Mesendoderm (in vitro differentiated cells): ENCODE results near the gene DNM1L.

Experiments
- DNase-seq: peaks from one replicate; pipeline ENCODE4 v3.0.0; 2013
- H2AK5ac ChIP-seq: 2 replicates; pipeline ENCODE4 v1.6.1; 2013; ENCODE audit warnings: low read length, inconsistent platforms
- H2BK120ac ChIP-seq: 2 replicates; pipeline ENCODE4 v1.6.1; 2013; ENCODE audit warnings: low read depth, mild to moderate bottlenecking, low read length, moderate library complexity, mixed read lengths
- H2BK15ac ChIP-seq: replicated peaks from 2 replicates; pipeline ENCODE4 v1.6.1; 2013; ENCODE audit warnings: low read depth, mild to moderate bottlenecking, moderate library complexity
- H2BK5ac ChIP-seq: 2 replicates; pipeline ENCODE4 v1.6.1; 2013; ENCODE audit warnings: low read length, inconsistent platforms
- H3K18ac ChIP-seq: 2 replicates; pipeline ENCODE4 v1.6.1; 2013; ENCODE audit warnings: mild to moderate bottlenecking, low read length, mixed read lengths
- H3K23ac ChIP-seq: one replicate; pipeline ENCODE4 v1.6.1; 2013; ENCODE audit warnings: low read length
- H3K27ac ChIP-seq: 2 replicates; pipeline ENCODE4 v1.5.1; 2013; ENCODE audit warnings: low read depth, mild to moderate bottlenecking, inconsistent platforms, low read length, moderate library complexity
- H3K27me3 ChIP-seq: 2 replicates; pipeline ENCODE4 v1.6.1; 2013; ENCODE audit warnings: low read length, control low read depth, mild to moderate bottlenecking, inconsistent platforms; ENCODE audit not compliant: insufficient read depth, poor library complexity
- H3K36me3 ChIP-seq: 2 replicates; pipeline ENCODE4 v1.6.1; 2013; ENCODE audit warnings: low read length, inconsistent platforms; ENCODE audit not compliant: control insufficient read depth, insufficient read depth
- H3K4ac ChIP-seq: one replicate; pipeline ENCODE4 v1.6.1; 2013; ENCODE audit warnings: low read depth, mild to moderate bottlenecking, low read length, moderate library complexity
- H3K4me1 ChIP-seq: 2 replicates; pipeline ENCODE4 v1.6.1; 2013; ENCODE audit warnings: low read depth, low read length, inconsistent platforms; ENCODE audit not compliant: control insufficient read depth
- H3K4me2 ChIP-seq: 2 replicates; pipeline ENCODE4 v1.6.1; 2013; ENCODE audit warnings: low read length
- H3K4me3 ChIP-seq: 2 replicates; pipeline ENCODE4 v1.5.1; 2013; ENCODE audit warnings: mild to moderate bottlenecking, low read length
- H3K56ac ChIP-seq: one replicate; pipeline ENCODE4 v1.6.1; 2013; ENCODE audit warnings: low read length
- H3K79me1 ChIP-seq: 2 replicates; pipeline ENCODE4 v1.6.1; 2013; ENCODE audit warnings: low read length, inconsistent platforms
- H3K79me2 ChIP-seq: 2 replicates; pipeline ENCODE4 v1.6.1; 2013; ENCODE audit warnings: mild to moderate bottlenecking, low read length; ENCODE audit not compliant: control insufficient read depth, insufficient read depth
- H3K9ac ChIP-seq: 2 replicates; pipeline ENCODE4 v1.6.1; 2013; ENCODE audit warnings: low read length, inconsistent platforms
- H4K5ac ChIP-seq: one replicate; pipeline ENCODE4 v1.6.1; 2013; ENCODE audit warnings: low read length
- H4K8ac ChIP-seq: one replicate; pipeline ENCODE4 v1.6.1; 2013; ENCODE audit warnings: low read depth, mild to moderate bottlenecking, control low read depth, low read length, moderate library complexity
- WGBS: extraction: QIAGEN DNeasy Blood & Tissue Kit; methylation state at CpG from one replicate; pipeline ENCODE4 v1.1.7; 2013; ENCODE audit warnings: low lambda C conversion rate, missing lambda C conversion rate; ENCODE audit not compliant: insufficient coverage; ENCODE audit errors: extremely low coverage; 5-methylcytosine and 5-hydroxymethylcytosine counted together

DNM1L gene

DNA sequence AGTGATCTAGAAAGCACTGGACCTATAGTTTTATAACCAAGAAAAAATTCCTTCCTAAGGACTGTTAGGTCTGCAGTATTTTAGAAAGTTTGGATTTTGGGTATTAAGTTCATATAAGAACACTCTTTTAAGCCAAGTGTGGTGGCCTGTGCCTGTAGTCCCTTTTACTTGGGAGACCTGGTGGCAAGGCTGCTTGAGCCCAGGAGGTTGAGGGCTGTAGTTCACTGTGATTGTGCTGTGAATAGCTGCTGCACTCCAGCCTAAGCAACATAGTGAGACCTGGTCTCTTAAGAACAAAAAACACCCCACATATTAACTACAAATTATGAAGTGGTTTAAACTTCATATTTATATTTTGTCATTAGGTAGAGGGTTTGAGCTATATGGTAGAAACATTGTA, 9.7 kb downstream of the DNM1L start:
- no peak overlapping the region for H2AK5ac ChIP-seq
- no peak overlapping the region for H3K4me2 ChIP-seq
- H3K27me3 ChIP-seq = no peaks in the 10 kb centered on the region
- H4K8ac ChIP-seq = no peak overlapping the region
- no peak overlapping the region for H3K23ac ChIP-seq
- H3K4ac ChIP-seq = no peak overlapping the region
- peaks cover 3% of the 10 kb centered on the region for H3K79me1 ChIP-seq
- H3K56ac ChIP-seq = no peak overlapping the region
- DNase-seq = peak; percentile 44
- no peaks in the 10 kb centered on the region for H3K36me3 ChIP-seq
- no peak overlapping the region for H2BK5ac ChIP-seq
- no peak overlapping the region for H3K18ac ChIP-seq
- H2BK120ac ChIP-seq = no peak overlapping the region
- H3K27ac ChIP-seq = no peak overlapping the region
- no peaks in the 10 kb centered on the region for H3K4me1 ChIP-seq
- H3K79me2 ChIP-seq = peaks cover 51% of the 10 kb centered on the region
- H4K5ac ChIP-seq = no peak overlapping the region
- no peak overlapping the region for H3K4me3 ChIP-seq
- no peak overlapping the region for H3K9ac ChIP-seq
- H2BK15ac ChIP-seq = no peak overlapping the region

DNA sequence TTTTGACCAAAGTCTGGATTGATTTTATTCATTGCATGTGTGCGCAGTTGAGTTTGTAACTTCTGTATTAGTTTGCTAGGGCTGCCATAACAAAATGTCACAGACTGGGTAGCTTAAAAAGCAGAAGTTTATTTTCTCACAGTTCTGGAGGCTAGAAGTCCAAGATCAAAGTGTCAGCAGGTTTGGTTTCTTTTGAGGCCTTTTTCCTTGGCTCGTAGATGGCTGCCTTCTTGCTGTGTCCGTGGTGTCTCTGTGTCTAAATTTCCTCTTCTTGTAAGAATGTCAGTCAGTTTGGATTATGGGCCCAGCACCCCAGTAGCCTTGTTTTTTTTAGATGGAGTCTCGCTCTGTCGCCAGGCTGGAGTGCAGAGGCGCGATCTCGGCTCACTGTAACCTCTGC, 11.8 kb downstream of the DNM1L start:
- no peak for DNase-seq
- H3K79me2 ChIP-seq = peaks cover 51% of the 10 kb centered on the region
- H3K4ac ChIP-seq = no peak overlapping the region
- H3K23ac ChIP-seq = no peak overlapping the region
- no peaks in the 10 kb centered on the region for H3K27me3 ChIP-seq
- H3K79me1 ChIP-seq = peaks cover 8% of the 10 kb centered on the region
- no peak overlapping the region for H3K4me3 ChIP-seq
- H2AK5ac ChIP-seq = no peak overlapping the region
- no peak overlapping the region for H3K18ac ChIP-seq
- no peak overlapping the region for H3K9ac ChIP-seq
- H4K8ac ChIP-seq = no peak overlapping the region
- H3K27ac ChIP-seq = no peak overlapping the region
- no peak overlapping the region for H3K56ac ChIP-seq
- no peak overlapping the region for H3K4me2 ChIP-seq
- H2BK15ac ChIP-seq = no peak overlapping the region
- no peak overlapping the region for H2BK5ac ChIP-seq
- no CpG with 5 or more reads among the region's 8 CpGs for WGBS
- no peaks in the 10 kb centered on the region for H3K4me1 ChIP-seq
- no peak overlapping the region for H4K5ac ChIP-seq
- H3K36me3 ChIP-seq = no peaks in the 10 kb centered on the region
- no peak overlapping the region for H2BK120ac ChIP-seq

DNA sequence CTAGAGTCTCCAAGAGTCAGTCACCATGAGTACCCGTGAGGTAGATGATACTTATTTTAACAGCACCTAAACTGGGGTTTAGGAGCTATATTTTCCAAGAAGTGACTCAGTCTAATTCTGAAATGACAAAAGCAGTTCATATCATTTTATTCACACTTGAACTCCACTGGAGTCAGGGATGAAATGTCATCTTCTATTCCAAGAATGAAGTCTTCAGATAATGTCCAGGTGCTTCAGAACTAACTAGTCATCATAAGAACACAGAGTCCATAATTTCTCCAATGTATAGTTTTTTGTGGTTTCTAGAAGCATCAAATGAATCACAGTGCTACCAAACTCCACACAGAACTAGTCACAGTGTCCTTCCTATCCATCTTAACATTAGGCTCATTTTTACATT, 13.3 kb downstream of the DNM1L start:
- Histone ChIP-seq H3K27me3 (no peaks in the 10 kb centered on the region), H3K27ac (no peak overlapping the region), H3K23ac (no peak overlapping the region), H3K79me2 (peaks cover 46% of the 10 kb centered on the region), H2BK15ac (no peak overlapping the region), H3K4me2 (no peak overlapping the region), H3K4me3 (no peak overlapping the region), H2BK120ac (no peak overlapping the region), H3K4me1 (no peaks in the 10 kb centered on the region), H3K18ac (no peak overlapping the region), H3K9ac (no peak overlapping the region), H3K4ac (no peak overlapping the region), H2BK5ac (no peak overlapping the region), H3K36me3 (no peaks in the 10 kb centered on the region), H3K56ac (no peak overlapping the region), H4K5ac (no peak overlapping the region), H4K8ac (no peak overlapping the region), H3K79me1 (peaks cover 8% of the 10 kb centered on the region), H2AK5ac (no peak overlapping the region)
- DNase-seq = no peak
- no CpG with 5 or more reads among the region's 1 CpG for WGBS

DNA sequence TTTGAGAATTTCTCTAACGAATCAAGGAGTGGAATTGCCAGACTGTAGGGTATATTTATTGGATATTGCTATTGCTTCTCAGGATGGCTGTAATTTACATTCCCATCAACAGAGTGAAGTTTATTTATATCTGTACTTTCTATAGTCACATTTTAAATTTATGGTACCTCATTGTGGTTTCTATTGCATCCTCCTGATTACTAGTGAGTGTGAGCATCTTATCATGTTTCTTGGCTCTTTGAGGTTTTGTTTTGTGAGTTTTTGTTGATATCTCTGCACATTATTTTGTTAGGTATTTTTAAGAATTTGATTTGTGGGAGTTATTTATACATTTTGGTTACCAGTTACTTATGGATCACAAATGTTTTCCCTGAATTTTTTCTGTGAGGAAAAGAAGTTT, 13.9 kb downstream of the DNM1L start:
- Histone ChIP-seq H2BK5ac (no peak overlapping the region), H2BK15ac (no peak overlapping the region), H3K56ac (no peak overlapping the region), H3K4me2 (no peak overlapping the region), H3K27me3 (no peaks in the 10 kb centered on the region), H2BK120ac (no peak overlapping the region), H3K27ac (no peak overlapping the region), H3K79me2 (peaks cover 45% of the 10 kb centered on the region), H3K4me1 (peaks cover 2% of the 10 kb centered on the region), H3K23ac (no peak overlapping the region), H2AK5ac (no peak overlapping the region), H3K79me1 (peaks cover 9% of the 10 kb centered on the region), H4K8ac (no peak overlapping the region), H3K4me3 (no peak overlapping the region), H3K9ac (no peak overlapping the region), H3K4ac (no peak overlapping the region), H3K36me3 (no peaks in the 10 kb centered on the region), H4K5ac (no peak overlapping the region), H3K18ac (no peak overlapping the region)
- DNase-seq = no peak
- no CpG with 5 or more reads among the region's 1 CpG for WGBS

DNA sequence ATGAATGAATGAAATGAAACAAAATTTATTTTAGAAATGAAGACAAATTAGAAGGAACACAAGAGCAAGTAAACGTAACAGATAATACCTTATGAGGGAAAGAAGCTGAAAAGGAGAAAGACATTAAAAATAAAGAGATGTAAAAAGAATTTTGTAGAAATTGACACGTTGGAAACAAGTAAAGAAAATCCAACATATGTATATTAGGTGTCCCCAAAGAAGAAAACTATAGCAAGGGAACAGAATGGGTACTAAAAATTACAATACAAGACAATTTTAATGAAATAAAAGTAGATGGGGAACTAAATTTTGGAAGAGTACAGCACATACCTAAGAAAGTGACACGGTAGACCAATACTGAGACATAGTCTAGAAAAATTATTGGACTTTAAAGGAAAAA, 16.7 kb downstream of the DNM1L start:
- Histone ChIP-seq H3K4ac (no peak overlapping the region), H3K23ac (no peak overlapping the region), H3K18ac (no peak overlapping the region), H3K27me3 (no peaks in the 10 kb centered on the region), H3K4me2 (no peak overlapping the region), H2BK15ac (no peak overlapping the region), H3K79me1 (peaks cover 9% of the 10 kb centered on the region), H3K9ac (no peak overlapping the region), H4K5ac (no peak overlapping the region), H3K56ac (no peak overlapping the region), H3K4me1 (peaks cover 2% of the 10 kb centered on the region), H2BK120ac (no peak overlapping the region), H2BK5ac (no peak overlapping the region), H4K8ac (no peak overlapping the region), H3K27ac (no peak overlapping the region), H3K79me2 (peaks cover 32% of the 10 kb centered on the region), H3K36me3 (no peaks in the 10 kb centered on the region), H2AK5ac (no peak overlapping the region), H3K4me3 (no peak overlapping the region)
- WGBS = 100% methylated on average over 1 of the region's 3 CpGs
- DNase-seq = no peak

DNA sequence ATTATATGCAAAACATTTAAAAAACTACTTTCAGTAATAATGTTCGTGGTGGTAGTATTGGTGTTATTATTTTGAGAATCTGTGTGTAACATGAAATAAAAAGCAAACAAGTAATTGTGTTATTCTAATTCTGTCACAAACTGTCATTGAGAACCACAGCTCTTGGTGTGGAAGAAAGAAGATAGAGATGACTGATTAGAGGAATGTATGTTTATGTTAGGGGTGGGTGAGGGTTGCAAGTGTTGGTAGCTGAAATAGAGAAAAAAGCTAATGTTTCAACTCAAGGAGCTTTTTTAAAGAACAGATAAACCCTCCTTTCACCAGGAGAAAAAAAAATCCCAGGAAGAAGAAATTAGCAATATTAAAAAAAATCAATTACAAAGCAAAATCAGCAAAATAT, 18.3 kb downstream of the DNM1L start:
- H3K4me3 ChIP-seq = no peak overlapping the region
- no peak overlapping the region for H4K5ac ChIP-seq
- peaks cover 8% of the 10 kb centered on the region for H3K79me1 ChIP-seq
- no peak overlapping the region for H3K56ac ChIP-seq
- peaks cover 2% of the 10 kb centered on the region for H3K4me1 ChIP-seq
- no peak overlapping the region for H3K4me2 ChIP-seq
- no peaks in the 10 kb centered on the region for H3K36me3 ChIP-seq
- H3K27me3 ChIP-seq = no peaks in the 10 kb centered on the region
- no peak overlapping the region for H3K9ac ChIP-seq
- no peak overlapping the region for H2BK5ac ChIP-seq
- no peak for DNase-seq
- H3K18ac ChIP-seq = no peak overlapping the region
- no peak overlapping the region for H4K8ac ChIP-seq
- 100% methylated on average over 1 of the region's 1 CpG for WGBS
- no peak overlapping the region for H2AK5ac ChIP-seq
- H2BK120ac ChIP-seq = no peak overlapping the region
- no peak overlapping the region for H3K23ac ChIP-seq
- H2BK15ac ChIP-seq = no peak overlapping the region
- no peak overlapping the region for H3K27ac ChIP-seq
- no peak overlapping the region for H3K4ac ChIP-seq
- H3K79me2 ChIP-seq = peaks cover 25% of the 10 kb centered on the region
